NCI-H1930 (cell line): ENCODE data around the gene ANXA3.
"Not testable (repeated sequence)": the region's sequence is repeated elsewhere in the genome, so short reads cannot be mapped to it uniquely, and the experiment has no call there.

Source experiments
- DNase-seq, 2 experiments: peaks; one replicate each; lab custom pipeline; 2025; lab: John Stamatoyannopoulos, UW

ANXA3 gene

DNA sequence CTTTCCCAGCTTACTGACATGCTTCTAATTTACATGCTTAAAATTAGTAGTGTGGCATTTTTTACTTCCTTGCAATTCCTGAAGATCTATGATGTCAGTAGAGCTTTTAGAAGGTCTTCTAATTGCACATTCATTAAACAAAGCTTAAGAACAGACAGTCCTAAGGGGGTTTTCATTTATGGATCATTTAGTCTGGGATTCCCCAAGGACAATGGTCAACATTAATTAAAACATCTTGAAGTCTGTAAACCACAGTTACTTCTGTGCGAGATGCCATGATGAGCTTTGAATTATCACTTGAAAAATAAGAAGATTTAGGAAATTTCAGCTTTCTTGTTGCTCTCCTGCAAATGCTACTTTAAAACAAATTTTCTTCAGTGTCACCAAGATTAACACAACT lies 20.2 kb downstream of the ANXA3 start:
- no peak for DNase-seq

DNA sequence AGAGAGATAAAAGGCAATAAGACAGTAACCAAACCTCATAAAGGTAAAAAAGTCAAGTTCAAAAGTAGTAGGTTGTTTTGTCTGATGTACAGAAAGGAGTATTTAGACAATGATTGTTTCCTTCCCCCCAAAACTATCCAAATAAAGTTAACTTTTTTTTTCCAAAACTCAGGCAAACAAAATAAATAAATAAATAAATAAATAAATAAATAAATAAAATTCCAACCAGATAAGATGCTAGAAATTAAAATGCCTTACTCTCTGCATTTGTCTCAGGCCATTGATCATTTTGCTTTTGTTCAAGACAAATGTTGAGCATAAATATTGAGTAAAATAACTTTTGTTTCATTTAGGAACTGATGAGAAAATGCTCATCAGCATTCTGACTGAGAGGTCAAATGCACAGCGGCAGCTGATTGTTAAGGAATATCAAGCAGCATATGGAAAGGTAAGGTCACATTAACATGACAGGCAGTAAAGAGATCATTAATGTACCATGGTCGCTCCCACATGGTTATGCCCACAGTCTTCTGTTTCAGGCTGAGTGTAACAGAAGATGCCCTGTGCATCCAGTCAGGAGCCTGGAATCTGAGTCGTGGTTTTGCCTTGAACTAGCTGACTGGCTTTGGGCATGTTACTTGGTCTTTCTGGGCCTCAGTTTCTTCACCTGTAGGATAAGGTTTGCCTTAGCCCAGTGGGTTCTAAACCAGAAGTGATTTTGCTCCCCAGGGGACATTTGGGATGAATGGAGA lies 27.3 kb downstream of the ANXA3 start:
- DNase-seq = no peak

DNA sequence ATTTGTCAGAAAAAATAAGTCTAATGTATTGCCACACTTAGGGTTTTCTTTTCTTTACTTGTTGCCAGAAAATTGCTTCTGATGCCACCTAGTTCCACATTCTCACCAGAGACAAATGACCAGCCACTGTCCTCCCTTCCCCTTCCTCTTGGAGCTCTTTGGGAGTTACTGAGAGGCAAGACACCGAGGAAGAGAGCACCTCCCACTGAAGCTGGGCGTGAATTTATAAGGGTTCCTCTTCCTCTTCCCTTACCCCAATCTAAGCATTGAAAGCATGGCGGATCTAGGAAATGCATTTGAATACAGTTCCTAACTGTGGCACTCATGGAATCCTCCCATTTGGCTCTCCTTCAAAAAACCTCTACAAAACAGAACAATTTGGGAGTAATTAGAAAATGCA lies 30.0 kb downstream of the ANXA3 start:
- DNase-seq = no peak

- DNase-seq = no peak
Measured at GRCh38 chr4:78584863-78585547, 33.4 kb downstream of the ANXA3 start.

- DNase-seq = no peak
Measured at GRCh38 chr4:78585633-78586032, 34.1 kb downstream of the ANXA3 start.

GRCh38 chr4:78588894-78589545 lies 37.5 kb downstream of the ANXA3 start:
- DNase-seq = no peak

DNA sequence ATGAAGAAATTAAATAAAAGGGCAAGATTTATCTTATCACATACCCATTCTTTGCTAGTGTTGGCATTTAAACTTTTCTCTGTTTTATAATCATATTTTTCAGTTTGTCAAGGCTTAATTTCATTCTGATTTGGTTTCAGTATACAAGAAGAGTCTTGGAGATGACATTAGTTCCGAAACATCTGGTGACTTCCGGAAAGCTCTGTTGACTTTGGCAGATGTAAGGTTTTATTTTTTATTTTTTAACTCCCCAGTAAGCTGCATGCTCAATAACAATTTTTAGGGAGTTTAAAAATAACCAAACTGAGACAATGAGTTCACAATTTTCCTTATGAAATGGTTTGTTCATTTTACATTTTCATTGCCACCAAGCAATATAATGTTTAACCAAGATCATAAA lies 39.8 kb downstream of the ANXA3 start:
- DNase-seq = no peak

DNA sequence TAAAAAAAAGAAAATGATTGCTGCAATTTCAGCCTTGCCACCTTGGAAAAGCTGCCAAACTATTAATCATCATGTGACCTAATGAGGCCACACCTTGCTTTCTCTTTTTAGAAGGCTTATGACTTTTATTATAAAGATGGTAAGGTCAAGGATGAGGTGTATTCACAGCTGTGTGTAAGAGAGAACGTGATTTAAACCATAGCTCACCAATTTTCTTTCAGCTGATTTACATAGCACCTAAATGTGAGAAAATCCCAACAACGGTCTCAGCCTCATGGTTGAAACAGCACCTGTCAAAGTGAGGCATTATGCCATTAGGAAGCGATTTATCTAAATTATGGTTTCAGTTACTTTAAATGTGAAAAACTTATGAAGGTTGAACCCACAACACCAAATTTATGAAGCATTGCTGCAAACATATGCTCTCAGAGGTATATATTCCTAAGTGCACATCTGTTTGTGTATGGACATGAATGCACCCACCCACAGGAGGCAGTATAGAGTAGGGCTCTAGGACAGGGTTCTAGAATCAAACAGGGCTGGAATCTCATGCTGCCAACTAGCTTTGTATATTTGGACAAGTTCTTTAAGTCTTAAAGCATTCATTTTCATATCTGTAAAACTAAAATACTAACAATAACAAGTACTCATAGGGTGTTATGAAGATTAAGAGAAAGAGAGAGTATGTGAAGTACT lies 40.7 kb downstream of the ANXA3 start:
- DNase-seq = no peak

- no peak for DNase-seq
Measured at GRCh38 chr4:78596111-78596742, 44.7 kb downstream of the ANXA3 start.

DNA sequence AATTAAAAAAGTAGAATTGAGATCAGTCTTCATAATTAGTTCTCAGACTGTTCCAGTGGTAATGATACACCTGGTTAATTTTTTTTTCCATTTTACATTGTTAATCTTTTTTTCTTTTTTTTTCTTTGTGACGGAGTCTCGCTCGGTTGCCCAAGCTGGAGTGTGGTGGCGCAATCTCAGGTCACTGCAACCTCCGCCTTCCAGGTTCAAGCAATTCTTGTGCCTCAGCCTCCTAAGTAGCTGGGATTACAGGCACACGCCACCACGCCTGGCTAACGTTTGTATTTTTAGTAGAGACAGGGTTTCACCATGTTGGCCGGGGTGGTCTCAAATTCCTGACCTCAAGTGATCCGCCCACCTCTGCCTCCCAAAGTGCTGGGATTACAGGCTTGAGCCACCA lies 46.9 kb downstream of the ANXA3 start:
- DNase-seq = not testable (repeated sequence)

DNA sequence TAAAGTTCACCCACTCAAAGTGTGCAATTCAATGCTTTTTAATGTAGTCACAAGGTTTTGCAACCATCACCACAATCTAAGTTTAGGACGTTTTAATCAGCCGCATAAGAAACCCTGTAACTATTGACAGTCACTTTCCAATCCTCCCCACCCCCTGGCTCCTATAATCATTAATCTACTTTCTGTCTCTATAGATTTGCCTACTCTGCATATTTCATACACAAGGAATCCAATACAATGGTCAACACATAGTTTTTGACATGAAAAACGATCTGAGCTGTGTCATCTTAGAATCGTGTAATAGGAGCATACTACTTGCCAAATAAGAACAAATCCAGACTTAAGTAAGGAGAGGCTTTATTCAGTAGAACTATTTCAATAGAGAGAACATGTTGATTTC lies 47.6 kb downstream of the ANXA3 start:
- DNase-seq = no peak

GRCh38 chr4:78599931-78600375 lies 48.4 kb downstream of the ANXA3 start:
- no peak for DNase-seq

GRCh38 chr4:78601013-78601412 lies 49.4 kb downstream of the ANXA3 start:
- peak; percentile 29 to 34 for DNase-seq

DNA sequence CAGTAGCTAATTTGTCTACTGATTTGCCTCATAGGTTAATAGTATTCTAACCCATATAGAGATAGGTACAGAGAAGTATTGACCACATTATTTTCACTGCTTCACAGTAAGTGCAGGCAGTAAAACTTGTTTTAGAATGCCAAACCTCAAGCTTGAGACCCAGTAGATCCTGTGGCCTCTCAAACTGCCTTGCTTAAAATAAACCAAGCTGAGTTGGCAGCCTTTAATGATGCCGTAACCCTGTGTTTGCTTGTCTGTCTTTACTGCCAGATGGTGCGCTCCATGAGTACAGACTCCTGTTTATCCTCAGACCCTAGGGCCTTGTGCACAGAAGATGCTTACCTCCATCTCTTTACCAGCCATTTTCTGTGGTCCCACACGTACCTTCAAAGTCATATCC lies 50.8 kb downstream of the ANXA3 start:
- DNase-seq = no peak

DNA sequence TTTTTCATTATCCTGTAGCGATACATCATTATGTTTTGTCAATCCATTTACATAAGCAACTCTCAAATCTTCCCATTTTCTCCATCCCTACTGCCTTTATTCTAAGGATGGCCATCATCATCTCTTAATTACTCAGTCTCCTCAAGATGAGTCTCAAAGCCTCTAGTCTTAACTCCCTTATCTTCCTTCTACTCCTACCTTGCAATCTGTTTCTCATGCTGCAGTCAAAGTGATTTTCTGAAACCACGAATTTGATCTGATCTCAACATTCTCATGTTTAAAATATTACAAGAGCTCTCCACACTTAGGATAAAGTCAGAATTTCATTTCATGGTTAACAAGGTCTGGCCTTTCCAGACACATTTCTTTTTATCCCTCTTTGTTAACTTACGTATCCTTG lies 51.8 kb downstream of the ANXA3 start:
- DNase-seq = no peak

DNA sequence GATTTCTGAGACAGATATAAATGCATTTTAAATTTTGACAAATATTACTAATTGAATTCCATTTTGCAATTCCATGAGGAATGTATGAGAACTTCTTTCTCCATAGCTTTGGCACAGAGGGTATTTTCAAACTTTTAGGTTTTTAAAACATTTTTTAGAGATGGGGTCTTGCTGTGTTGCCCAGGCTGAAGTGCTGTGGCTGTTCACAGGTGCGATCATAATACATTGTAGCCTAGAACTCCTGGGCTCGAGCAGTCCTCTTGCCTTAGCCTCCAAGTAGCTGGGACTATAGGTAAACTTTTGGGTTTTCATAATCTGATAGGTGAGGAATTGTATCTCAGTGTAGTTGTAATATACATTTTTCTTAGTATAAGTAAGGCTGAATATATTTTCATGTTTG lies 53.4 kb downstream of the ANXA3 start:
- DNase-seq = no peak

GRCh38 chr4:78606035-78606434 lies 54.5 kb downstream of the ANXA3 start:
- no peak for DNase-seq

DNA sequence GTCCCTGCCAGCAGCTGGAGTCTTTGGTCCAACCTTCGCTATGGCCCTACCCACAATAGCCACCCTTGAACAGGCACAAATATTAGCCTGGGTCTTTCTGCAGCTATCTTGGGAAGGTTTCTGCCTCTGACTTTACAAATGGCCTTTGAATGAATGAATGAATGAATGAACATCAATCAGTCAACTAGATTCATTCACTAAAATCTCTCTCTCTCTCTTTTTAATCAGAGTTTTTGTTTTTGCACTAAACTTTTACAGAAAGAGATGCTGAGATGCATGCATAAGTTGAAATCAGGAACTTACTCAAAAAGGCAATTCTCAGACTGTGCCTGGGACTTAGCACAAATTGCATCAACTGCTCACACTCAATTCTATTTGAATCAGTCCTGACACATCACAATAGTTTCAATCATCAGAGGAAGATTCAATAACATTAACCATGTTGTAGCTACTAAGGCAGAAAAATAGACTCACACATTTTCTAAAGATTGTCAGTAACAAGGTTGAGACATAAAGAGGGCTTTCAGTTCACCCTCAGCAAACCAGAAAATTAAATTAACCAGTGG lies 55.0 kb downstream of the ANXA3 start:
- no peak for DNase-seq

GRCh38 chr4:78608684-78609083 lies 57.1 kb downstream of the ANXA3 start:
- DNase-seq = no peak

- no peak for DNase-seq
Measured at GRCh38 chr4:78609580-78609979, 58.0 kb downstream of the ANXA3 start.

DNA sequence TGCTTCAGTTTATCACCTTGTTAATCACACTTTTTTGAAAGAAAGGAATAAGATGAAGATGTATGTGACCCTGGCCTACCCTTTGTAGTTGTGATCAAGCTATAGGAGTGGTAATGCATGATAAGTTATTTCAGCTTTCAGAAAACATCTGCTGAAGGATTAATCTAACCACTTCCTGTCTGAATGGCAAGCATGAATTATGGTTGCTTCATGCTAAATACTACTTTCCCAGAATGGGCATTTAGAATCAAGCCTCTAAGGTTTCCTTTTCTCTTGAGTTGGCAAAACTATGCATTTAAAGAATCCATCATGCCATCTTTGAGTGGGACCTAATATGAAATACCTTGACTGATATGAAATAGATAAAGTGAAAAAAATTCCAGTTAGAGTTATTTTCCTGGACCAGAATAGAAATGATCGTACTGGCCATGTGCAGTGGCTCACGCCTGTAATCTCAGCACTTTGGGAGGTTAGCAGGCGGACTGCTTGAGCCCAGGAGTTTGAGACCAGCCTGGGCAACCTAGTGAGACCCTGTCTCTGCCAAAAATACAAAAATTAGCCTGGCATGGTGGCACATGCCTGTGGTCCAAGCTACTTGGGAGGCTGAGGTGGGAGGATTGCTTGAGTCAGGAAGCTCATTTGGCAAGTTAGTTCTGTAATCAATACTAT lies 59.1 kb downstream of the ANXA3 start:
- no peak for DNase-seq
